Fibroblast of lung (primary cell): ENCODE data around the gene KCTD19. TPM values are rescaled to one million over a fixed set of nuclear protein-coding genes. Genes with fewer than 3 reads are reported as not detected.

Experiments
- DNase-seq, 2 donors: peaks; one replicate each; pipeline versions ENCODE4 v3.0.0 to v3.0.0-alpha.2; 2010; ENCODE audit warnings: low read depth in 2 of 2
- H2AFZ ChIP-seq: 2 replicates; pipeline ENCODE4 v1.5.1; 2012; ENCODE audit warnings: low read length, control low read depth, inconsistent platforms
- H3K27ac ChIP-seq: 2 replicates; pipeline ENCODE4 v1.5.1; 2011; ENCODE audit warnings: low read length, control low read depth; ENCODE audit not compliant: insufficient read depth
- H3K27me3 ChIP-seq: 2 replicates; pipeline ENCODE4 v1.5.1; 2011; ENCODE audit warnings: mild to moderate bottlenecking, low read length; ENCODE audit not compliant: control insufficient read depth, insufficient read depth
- H3K36me3 ChIP-seq: 2 replicates; pipeline ENCODE4 v1.5.1; 2011; ENCODE audit warnings: low read length; ENCODE audit not compliant: control insufficient read depth, insufficient read depth
- H3K4me1 ChIP-seq: 2 replicates; pipeline ENCODE4 v1.5.1; 2011; ENCODE audit warnings: low read length; ENCODE audit not compliant: control insufficient read depth, insufficient read depth; ENCODE audit errors: extremely low read depth
- H3K4me2 ChIP-seq: 2 replicates; pipeline ENCODE4 v1.5.1; 2011; ENCODE audit warnings: low read length, control low read depth; ENCODE audit not compliant: insufficient read depth; ENCODE audit errors: extremely low read depth
- H3K4me3 ChIP-seq, 4 experiments: fragments of 200-600 bp in 1 of 4; sonication (generic) in 1 of 4; replicated peaks in 1 of 4; 2 replicates each; pipeline ENCODE4 v1.5.1; 2011 to 2016; ENCODE audit warnings: low read length in 4 of 4, low read depth in 3 of 4, mild to moderate bottlenecking in 3 of 4, control low read depth in 2 of 4, inconsistent platforms in 1 of 4, mixed read lengths in 1 of 4; ENCODE audit not compliant: insufficient read depth in 1 of 4; ENCODE audit errors: control extremely low read depth in 1 of 4
- H3K79me2 ChIP-seq: 2 replicates; pipeline ENCODE4 v1.5.1; 2012; ENCODE audit warnings: mild to moderate bottlenecking, low read length, inconsistent platforms; ENCODE audit not compliant: control insufficient read depth, insufficient read depth
- H3K9ac ChIP-seq: 2 replicates; pipeline ENCODE4 v1.5.1; 2011; ENCODE audit warnings: mild to moderate bottlenecking, low read length, control low read depth; ENCODE audit not compliant: insufficient read depth
- H3K9me3 ChIP-seq: 2 replicates; pipeline ENCODE4 v1.5.1; 2012; ENCODE audit warnings: low read depth, low read length; ENCODE audit not compliant: control insufficient read depth, insufficient read depth
- H4K20me1 ChIP-seq: 2 replicates; pipeline ENCODE4 v1.5.1; 2011; ENCODE audit warnings: low read length; ENCODE audit not compliant: control insufficient read depth, insufficient read depth; ENCODE audit errors: extremely low read depth
- EZH2 ChIP-seq: IDR thresholded peaks from 2 replicates; pipeline ENCODE4 v1.5.1; 2012; ENCODE audit warnings: low read length, control low read depth, mild to moderate bottlenecking; ENCODE audit errors: missing control alignments
- polyA plus RNA-seq, 2 donors: library from polyadenylated mRNA; depleted of rRNA in 1 of 2; stranded (reverse) in 1 of 2; unstranded in 1 of 2; fragments of >200 nt; gene quantifications; 2 replicates each; pipeline ENCODE4 v1.2.1, GENCODE V29; 2011 to 2012; ENCODE audit warnings: missing spikeins in 1 of 2
- total RNA-seq: library from RNA; depleted of rRNA; stranded (reverse); fragments of >200 nt; gene quantifications from 2 replicates; pipeline ENCODE4 v1.2.1, GENCODE V29; 2014
- TF ChIP-seq, protein P1 (sequence below), 2 donors: IDR thresholded peaks in 1 of 2; conservative IDR thresholded peaks in 1 of 2; 1 replicate in 1 of 2; 2 replicates in 1 of 2; pipeline ENCODE4 v1.5.1; 2011 to 2012; ENCODE audit warnings: low read length in 2 of 2, control low read depth in 1 of 2, inconsistent platforms in 1 of 2, low read depth in 1 of 2, mild to moderate bottlenecking in 1 of 2

Gene KCTD19
- total and polyA plus RNA-seq, 2 donors (not counting 1 experiment from before 2014, with no cell fraction given), result 0.17 TPM; not detected in 1

DNA sequence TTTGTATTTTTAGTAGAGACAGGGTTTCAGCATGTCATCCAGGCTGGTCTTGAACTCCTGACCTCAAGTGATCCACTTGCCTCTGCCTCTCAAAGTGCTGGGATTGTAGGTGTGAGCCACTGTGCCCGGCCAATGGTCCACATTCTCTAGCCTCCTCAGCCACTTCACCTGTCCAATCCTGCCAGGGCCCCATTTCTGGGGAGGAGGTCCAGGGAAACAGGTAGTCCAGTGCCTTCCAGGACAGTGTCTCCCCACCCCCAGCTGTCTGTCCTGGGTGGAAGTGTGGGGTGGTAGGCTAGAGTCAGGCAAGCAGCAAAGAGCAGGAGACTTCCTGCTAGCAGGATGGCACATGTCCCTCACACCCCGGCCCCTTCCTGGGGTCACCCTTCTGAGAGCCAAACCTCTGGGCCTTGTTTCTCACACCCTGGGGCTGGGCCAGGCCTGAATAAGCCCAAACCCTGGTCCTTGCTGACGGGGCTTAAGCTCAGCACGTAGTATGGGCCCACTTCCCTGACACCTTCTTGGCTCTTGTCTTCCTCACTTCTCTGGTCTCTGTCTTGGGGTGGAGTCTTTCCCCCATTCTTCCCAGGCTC lies 84.3 kb downstream of the KCTD19 start:
- no peak overlapping the region for H3K4me3 ChIP-seq
- H3K4me2 ChIP-seq, result peak overlapping the region; percentile 4
- H3K9me3 ChIP-seq, result no peaks in the 10 kb centered on the region
- peak overlapping the region; percentile 75 for H3K27ac ChIP-seq
- peak in 1 of 2 donors; percentile 55 for DNase-seq
- no peak overlapping the region for H2AFZ ChIP-seq
- H3K36me3 ChIP-seq, result peaks cover 15% of the 10 kb centered on the region
- H3K79me2 ChIP-seq, result peaks cover 44% of the 10 kb centered on the region
- H3K9ac ChIP-seq, result no peak overlapping the region
- H4K20me1 ChIP-seq, result no peaks in the 10 kb centered on the region
- no peaks in the 10 kb centered on the region for H3K27me3 ChIP-seq
- H3K4me1 ChIP-seq, result peaks cover 53% of the 10 kb centered on the region
- TF ChIP-seq, protein P1, sequence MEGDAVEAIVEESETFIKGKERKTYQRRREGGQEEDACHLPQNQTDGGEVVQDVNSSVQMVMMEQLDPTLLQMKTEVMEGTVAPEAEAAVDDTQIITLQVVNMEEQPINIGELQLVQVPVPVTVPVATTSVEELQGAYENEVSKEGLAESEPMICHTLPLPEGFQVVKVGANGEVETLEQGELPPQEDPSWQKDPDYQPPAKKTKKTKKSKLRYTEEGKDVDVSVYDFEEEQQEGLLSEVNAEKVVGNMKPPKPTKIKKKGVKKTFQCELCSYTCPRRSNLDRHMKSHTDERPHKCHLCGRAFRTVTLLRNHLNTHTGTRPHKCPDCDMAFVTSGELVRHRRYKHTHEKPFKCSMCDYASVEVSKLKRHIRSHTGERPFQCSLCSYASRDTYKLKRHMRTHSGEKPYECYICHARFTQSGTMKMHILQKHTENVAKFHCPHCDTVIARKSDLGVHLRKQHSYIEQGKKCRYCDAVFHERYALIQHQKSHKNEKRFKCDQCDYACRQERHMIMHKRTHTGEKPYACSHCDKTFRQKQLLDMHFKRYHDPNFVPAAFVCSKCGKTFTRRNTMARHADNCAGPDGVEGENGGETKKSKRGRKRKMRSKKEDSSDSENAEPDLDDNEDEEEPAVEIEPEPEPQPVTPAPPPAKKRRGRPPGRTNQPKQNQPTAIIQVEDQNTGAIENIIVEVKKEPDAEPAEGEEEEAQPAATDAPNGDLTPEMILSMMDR (conservative IDR thresholded peaks at IDR 0.05 in 1 of 2, IDR thresholded peaks at IDR 0.05 in 1 of 2; ENCODE audit: low read depth in 1 of 2, low read length in 2 of 2), result no peak
- no peak for TF ChIP-seq EZH2

DNA sequence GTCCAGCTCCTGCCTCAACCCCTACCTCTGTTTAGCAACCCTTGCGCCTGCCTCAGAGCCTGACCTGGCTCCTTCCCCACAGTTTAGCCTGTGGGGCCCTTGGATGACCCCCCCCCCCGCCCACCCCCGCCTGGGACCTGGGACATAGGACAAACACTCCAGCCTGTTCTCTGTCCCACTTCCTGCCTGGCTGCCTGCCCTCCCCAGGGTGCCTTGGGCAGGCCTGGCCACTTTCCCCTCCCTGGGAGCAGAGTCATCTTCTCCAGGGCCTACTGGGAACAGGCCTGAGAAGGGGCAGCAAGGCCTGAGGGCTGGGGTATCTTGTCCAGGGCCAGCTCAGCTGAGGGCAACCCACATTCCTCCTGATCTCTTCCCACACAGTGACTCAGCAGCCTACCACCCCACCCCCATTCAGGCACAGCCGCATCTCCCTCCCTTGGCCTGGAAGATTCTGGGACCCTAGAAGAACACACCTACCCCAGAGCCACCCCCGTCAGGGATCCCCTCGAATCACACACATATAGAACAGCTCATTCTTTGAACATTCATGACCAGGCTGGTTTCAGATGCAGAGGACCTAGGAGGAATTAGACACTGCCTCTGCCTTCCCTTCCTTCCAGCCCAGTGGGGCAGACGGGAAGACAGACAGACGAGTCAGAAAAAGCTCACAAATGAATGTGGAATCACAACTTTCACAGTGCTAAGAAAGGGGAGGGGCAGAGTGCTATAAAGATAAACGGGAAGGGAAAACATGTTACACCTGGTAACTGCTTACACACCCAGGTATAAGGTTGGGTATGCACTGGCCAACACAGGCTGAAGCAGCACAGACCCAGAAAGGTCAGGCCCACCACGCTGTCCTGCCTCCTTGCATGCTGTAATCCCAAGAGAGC lies 85.3 kb downstream of the KCTD19 start:
- Histone ChIP-seq H3K4me2 (peak overlapping the region; percentile 63), H3K36me3 (peaks cover 23% of the 10 kb centered on the region), H2AFZ (no peak overlapping the region), H3K27ac (peak overlapping the region; percentile 75), H3K4me1 (peaks cover 53% of the 10 kb centered on the region), H3K27me3 (no peaks in the 10 kb centered on the region), H3K4me3 (no peak overlapping the region), H3K9me3 (no peaks in the 10 kb centered on the region), H4K20me1 (no peaks in the 10 kb centered on the region), H3K9ac (peak overlapping the region; percentile 36), H3K79me2 (peaks cover 43% of the 10 kb centered on the region)
- peak; percentile 74 to 86 for DNase-seq
- TF ChIP-seq, protein P1 (conservative IDR thresholded peaks at IDR 0.05 in 1 of 2, IDR thresholded peaks at IDR 0.05 in 1 of 2; ENCODE audit: low read depth in 1 of 2, low read length in 2 of 2), result no peak
- TF ChIP-seq EZH2, result no peak

DNA sequence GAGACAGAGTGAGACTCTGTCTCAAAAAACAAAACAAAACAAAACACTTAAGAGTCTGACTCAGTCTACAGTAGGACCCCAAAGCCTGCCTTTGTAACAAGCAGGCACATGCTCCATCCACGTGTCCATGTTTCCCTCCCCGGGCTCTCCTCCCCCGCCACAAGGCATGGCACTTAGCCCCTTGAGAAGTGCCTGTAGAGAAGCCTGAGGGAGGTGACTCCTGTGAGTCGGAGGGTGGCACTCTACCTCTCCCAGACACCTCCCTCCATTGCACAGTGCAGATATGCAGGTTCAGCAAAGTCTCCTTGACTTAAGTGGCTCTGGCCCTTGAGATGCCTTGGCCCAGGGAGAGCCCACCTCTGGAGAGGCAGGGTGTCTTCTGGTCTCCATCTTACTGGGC lies 86.0 kb downstream of the KCTD19 start:
- H3K79me2 ChIP-seq, result peaks cover 43% of the 10 kb centered on the region
- no peak overlapping the region for H3K4me3 ChIP-seq
- no peaks in the 10 kb centered on the region for H3K9me3 ChIP-seq
- H2AFZ ChIP-seq, result no peak overlapping the region
- H4K20me1 ChIP-seq, result no peaks in the 10 kb centered on the region
- peaks cover 30% of the 10 kb centered on the region for H3K36me3 ChIP-seq
- DNase-seq, result peak in 1 of 2 donors; percentile 59
- H3K4me2 ChIP-seq, result peak overlapping the region; percentile 23
- H3K27me3 ChIP-seq, result no peaks in the 10 kb centered on the region
- H3K27ac ChIP-seq, result peak overlapping the region; percentile 75
- peak overlapping the region; percentile 57 for H3K9ac ChIP-seq
- TF ChIP-seq, protein P1 (conservative IDR thresholded peaks at IDR 0.05 in 1 of 2, IDR thresholded peaks at IDR 0.05 in 1 of 2; ENCODE audit: low read depth in 1 of 2, low read length in 2 of 2), result no peak
- TF ChIP-seq EZH2, result no peak
- H3K4me1 ChIP-seq, result peaks cover 52% of the 10 kb centered on the region
